ENCODE measurements around the gene ANKRD34A. TPM values are rescaled to one million over a fixed set of nuclear protein-coding genes. Genes with fewer than 3 reads are reported as not detected.

Gene ANKRD34A
- total and polyA plus RNA-seq, 9 donors: 0.48 to 5.2 (median 2.3) TPM

- 96 to 98% (median 96%) methylated on average over 3 of the region's 3 CpGs for WGBS, 3 donors
- Histone ChIP-seq H3K36me3 (no peaks in the 10 kb centered on the region), H3K27ac (no peak overlapping the region), H3K4me1 (ENCODE audit: insufficient read depth) (peaks cover 1% of the 10 kb centered on the region), H3K4me3 (no peak overlapping the region), H3K27me3 (no peaks in the 10 kb centered on the region), H3K9me3 (no peaks in the 10 kb centered on the region)
- DNase-seq: no peak
- intact Hi-C loops (cut with DNase I): no loop called here
- TF ChIP-seq POLR2A (IDR thresholded peaks at IDR 0.05) (no peak), EP300 (IDR thresholded peaks at IDR 0.05) (no peak), CTCF (IDR thresholded peaks at IDR 0.05) (no peak)
Measured at GRCh38 chr1:145944532-145944931, 19.8 kb downstream of the ANKRD34A start.

GRCh38 chr1:145942871-145943270 is 21.5 kb downstream of the ANKRD34A start:
- 34 to 47% (median 37%) methylated on average over 6 of the region's 6 CpGs for WGBS, 3 donors
- Histone ChIP-seq H3K36me3 (no peaks in the 10 kb centered on the region), H3K4me3 (no peak overlapping the region), H3K9me3 (no peaks in the 10 kb centered on the region), H3K4me1 (ENCODE audit: insufficient read depth) (no peaks in the 10 kb centered on the region), H3K27me3 (no peaks in the 10 kb centered on the region), H3K27ac (no peak overlapping the region)
- no peak for TF ChIP-seq EP300 (IDR thresholded peaks at IDR 0.05)
- TF ChIP-seq POLR2A (IDR thresholded peaks at IDR 0.05): no peak
- intact Hi-C loops (cut with DNase I): no loop called here
- DNase-seq: no peak

- no peak for DNase-seq
- 36 to 52% (median 42%) methylated on average over 4 of the region's 4 CpGs for WGBS, 3 donors
- H3K9me3 ChIP-seq: no peaks in the 10 kb centered on the region
- no peaks in the 10 kb centered on the region for H3K36me3 ChIP-seq
- no peaks in the 10 kb centered on the region for H3K27me3 ChIP-seq
- TF ChIP-seq EP300 (IDR thresholded peaks at IDR 0.05): no peak
- TF ChIP-seq CTCF (IDR thresholded peaks at IDR 0.05): no peak
- TF ChIP-seq POLR2A (IDR thresholded peaks at IDR 0.05): no peak
- intact Hi-C loops (cut with DNase I): no loop called here
- no peak overlapping the region for H3K4me3 ChIP-seq
- H3K4me1 ChIP-seq (ENCODE audit: insufficient read depth): no peaks in the 10 kb centered on the region
- no peak overlapping the region for H3K27ac ChIP-seq
Measured at GRCh38 chr1:145942405-145942804, 22.0 kb downstream of the ANKRD34A start.

- 88 to 96% (median 88%) methylated on average over 1 of the region's 1 CpG for WGBS, 3 donors
- TF ChIP-seq POLR2A (IDR thresholded peaks at IDR 0.05): no peak
- TF ChIP-seq CTCF (IDR thresholded peaks at IDR 0.05): no peak
- TF ChIP-seq EP300 (IDR thresholded peaks at IDR 0.05): no peak
- H3K27ac ChIP-seq: no peak overlapping the region
- H3K36me3 ChIP-seq: no peaks in the 10 kb centered on the region
- no peaks in the 10 kb centered on the region for H3K4me1 ChIP-seq (ENCODE audit: insufficient read depth)
- no peak for DNase-seq
- no peaks in the 10 kb centered on the region for H3K9me3 ChIP-seq
- H3K27me3 ChIP-seq: no peaks in the 10 kb centered on the region
- intact Hi-C loops (cut with DNase I): no loop called here
- H3K4me3 ChIP-seq: no peak overlapping the region
Measured at GRCh38 chr1:145937436-145937835, 26.9 kb downstream of the ANKRD34A start.

GRCh38 chr1:145936247-145936646 is 28.1 kb downstream of the ANKRD34A start:
- Histone ChIP-seq H3K9me3 (no peaks in the 10 kb centered on the region), H3K4me3 (no peak overlapping the region), H3K27ac (no peak overlapping the region), H3K27me3 (no peaks in the 10 kb centered on the region), H3K36me3 (no peaks in the 10 kb centered on the region), H3K4me1 (ENCODE audit: insufficient read depth) (no peaks in the 10 kb centered on the region)
- intact Hi-C loops (cut with DNase I): no loop called here
- WGBS, 3 donors: 81 to 87% (median 84%) methylated on average over 8 of the region's 8 CpGs
- no peak for TF ChIP-seq CTCF (IDR thresholded peaks at IDR 0.05)
- DNase-seq: no peak

All from ovary (tissue), 9 donors.